H9 (cell line): ENCODE results near the gene ZNRF1. TPM values are rescaled to one million over a fixed set of nuclear protein-coding genes. Genes with fewer than 3 reads are reported as not detected.

ENCODE experiments used
- DNase-seq: peaks from one replicate; pipeline ENCODE4 v3.0.0-alpha.2; 2017
- H2AFZ ChIP-seq: one replicate; pipeline ENCODE4 v1.6.1; 2013; ENCODE audit warnings: mild to moderate bottlenecking, low read length, control low read depth, moderate library complexity
- H2AK5ac ChIP-seq: 2 replicates; pipeline ENCODE4 v1.6.1; 2013; ENCODE audit warnings: low read length, control low read depth, mixed read lengths; ENCODE audit not compliant: insufficient read length
- H2BK120ac ChIP-seq: one replicate; pipeline ENCODE4 v1.6.1; 2013; ENCODE audit warnings: low read depth, mild to moderate bottlenecking, low read length, control low read depth, inconsistent platforms; ENCODE audit not compliant: poor library complexity, severe bottlenecking
- H2BK12ac ChIP-seq: 2 replicates; pipeline ENCODE4 v1.6.1; 2013; ENCODE audit warnings: low read length, control low read depth, mixed read lengths, low read depth; ENCODE audit not compliant: insufficient read length
- H2BK15ac ChIP-seq: 2 replicates; pipeline ENCODE4 v1.6.1; 2013; ENCODE audit warnings: low read depth, low read length, control low read depth
- H2BK20ac ChIP-seq: one replicate; pipeline ENCODE4 v1.6.1; 2013; ENCODE audit warnings: low read depth, mild to moderate bottlenecking, low read length, control low read depth, inconsistent platforms; ENCODE audit not compliant: poor library complexity, severe bottlenecking
- H2BK5ac ChIP-seq: 2 replicates; pipeline ENCODE4 v1.6.1; 2013; ENCODE audit warnings: low read length, control low read depth, mixed read lengths; ENCODE audit not compliant: insufficient read length
- H3K14ac ChIP-seq: 2 replicates; pipeline ENCODE4 v1.6.1; 2013; ENCODE audit warnings: low read length, control low read depth; ENCODE audit not compliant: insufficient read depth
- H3K18ac ChIP-seq: 2 replicates; pipeline ENCODE4 v1.6.1; 2013; ENCODE audit warnings: low read depth, mild to moderate bottlenecking, mixed read lengths, low read length, control low read depth; ENCODE audit not compliant: insufficient read length
- H3K23ac ChIP-seq: 2 replicates; pipeline ENCODE4 v1.6.1; 2013; ENCODE audit warnings: low read length, control low read depth, mixed read lengths, low read depth; ENCODE audit not compliant: insufficient read length
- H3K23me2 ChIP-seq: 2 replicates; pipeline ENCODE4 v1.6.1; 2013; ENCODE audit warnings: low read depth, mild to moderate bottlenecking, mixed read lengths, low read length, control low read depth; ENCODE audit not compliant: insufficient read length, poor library complexity, severe bottlenecking
- H3K27ac ChIP-seq: 2 replicates; pipeline ENCODE4 v1.5.1; 2013; ENCODE audit warnings: low read length, control low read depth, mixed read lengths, low read depth; ENCODE audit not compliant: insufficient read length
- H3K27me3 ChIP-seq: 2 replicates; pipeline ENCODE4 v1.6.1; 2013; ENCODE audit warnings: low read length, control low read depth, inconsistent platforms; ENCODE audit not compliant: insufficient read depth
- H3K4ac ChIP-seq: 2 replicates; pipeline ENCODE4 v1.6.1; 2013; ENCODE audit warnings: low read depth, mild to moderate bottlenecking, control low read depth, inconsistent platforms, low read length, moderate library complexity
- H3K4me1 ChIP-seq: 2 replicates; pipeline ENCODE4 v1.6.1; 2013; ENCODE audit warnings: low read length, control low read depth, inconsistent platforms; ENCODE audit not compliant: insufficient read depth
- H3K4me2 ChIP-seq: 2 replicates; pipeline ENCODE4 v1.6.1; 2013; ENCODE audit warnings: low read length, control low read depth, mixed read lengths; ENCODE audit not compliant: insufficient read length, insufficient read depth
- H3K56ac ChIP-seq: 2 replicates; pipeline ENCODE4 v1.6.1; 2013; ENCODE audit warnings: low read depth, mild to moderate bottlenecking, mixed read lengths, low read length, control low read depth; ENCODE audit not compliant: insufficient read length
- H3K79me1 ChIP-seq: 2 replicates; pipeline ENCODE4 v1.6.1; 2013; ENCODE audit warnings: low read depth, mild to moderate bottlenecking, moderate library complexity, low read length, control low read depth, inconsistent platforms; ENCODE audit not compliant: insufficient read depth, poor library complexity, severe bottlenecking
- H3K79me2 ChIP-seq: 2 replicates; pipeline ENCODE4 v1.6.1; 2013; ENCODE audit warnings: low read length, control low read depth, inconsistent platforms; ENCODE audit not compliant: insufficient read depth
- H3K9ac ChIP-seq: 2 replicates; pipeline ENCODE4 v1.6.1; 2013; ENCODE audit warnings: low read length, control low read depth, mixed read lengths; ENCODE audit not compliant: insufficient read length; ENCODE audit errors: extremely low read depth
- H3K9me3 ChIP-seq: one replicate; pipeline ENCODE4 v1.6.1; 2013; ENCODE audit warnings: low read depth, low read length, inconsistent platforms; ENCODE audit not compliant: control insufficient read depth
- H3T11ph ChIP-seq: one replicate; pipeline ENCODE4 v1.6.1; 2013; ENCODE audit warnings: mild to moderate bottlenecking, low read length, control low read depth, inconsistent platforms
- H4K20me1 ChIP-seq: one replicate; pipeline ENCODE4 v1.6.1; 2013; ENCODE audit not compliant: control insufficient read depth, insufficient read length, insufficient read depth
- H4K5ac ChIP-seq: 2 replicates; pipeline ENCODE4 v1.6.1; 2013; ENCODE audit warnings: low read depth, mild to moderate bottlenecking, mixed read lengths, low read length, control low read depth; ENCODE audit not compliant: insufficient read length
- H4K8ac ChIP-seq: replicated peaks from 2 replicates; pipeline ENCODE4 v1.6.1; 2013; ENCODE audit warnings: low read length, control low read depth, mixed read lengths, low read depth; ENCODE audit not compliant: insufficient read length
- H4K91ac ChIP-seq: 2 replicates; pipeline ENCODE4 v1.6.1; 2013; ENCODE audit warnings: low read depth, mild to moderate bottlenecking, moderate library complexity, mixed read lengths, low read length, control low read depth; ENCODE audit not compliant: insufficient read length
- H3K27ac Mint-ChIP-seq, 3 experiments: 2 replicates in 2 of 3; 3 replicates in 1 of 3; pipeline ENCODE4 v1.8.0; 2020 to 2021; ENCODE audit warnings: mixed read lengths in 3 of 3, mild to moderate bottlenecking in 1 of 3, moderate library complexity in 1 of 3
- H3K27me3 Mint-ChIP-seq: 2 replicates; pipeline ENCODE4 v1.8.0; 2021; ENCODE audit warnings: low read depth, mild to moderate bottlenecking, moderate library complexity, mixed read lengths
- H3K36me3 Mint-ChIP-seq, 3 experiments: 2 replicates in 2 of 3; 3 replicates in 1 of 3; pipeline ENCODE4 v1.8.0; 2020 to 2021; ENCODE audit warnings: low read depth in 3 of 3, mixed read lengths in 3 of 3; ENCODE audit not compliant: insufficient read depth in 1 of 3
- H3K4me1 Mint-ChIP-seq, 2 experiments: 2 replicates each; pipeline ENCODE4 v1.8.0; 2020; ENCODE audit warnings: mixed read lengths in 2 of 2
- H3K4me3 Mint-ChIP-seq, 2 experiments: 2 replicates in 1 of 2; 3 replicates in 1 of 2; pipeline ENCODE4 v1.8.0; 2020 to 2021; ENCODE audit warnings: mild to moderate bottlenecking in 2 of 2, mixed read lengths in 2 of 2, moderate library complexity in 1 of 2
- H3K9me3 Mint-ChIP-seq, 2 experiments: 2 replicates in 1 of 2; 3 replicates in 1 of 2; pipeline ENCODE4 v1.8.0; 2020; ENCODE audit warnings: mild to moderate bottlenecking in 2 of 2, mixed read lengths in 2 of 2, moderate library complexity in 1 of 2
- WGBS: extraction: QIAGEN DNeasy Blood & Tissue Kit; methylation state at CpG from one replicate; pipeline ENCODE4 v1.1.7; 2013; ENCODE audit warnings: missing lambda C conversion rate, low lambda C conversion rate, mixed read lengths; ENCODE audit not compliant: insufficient read length; ENCODE audit errors: extremely low coverage; 5-methylcytosine and 5-hydroxymethylcytosine counted together
- total RNA-seq: library from RNA; stranded (reverse); gene quantifications from 2 replicates; pipeline ENCODE4 v1.2.1, GENCODE V29; 2021
- TF ChIP-seq, protein P1 (sequence below): fragments of 200-600 bp; sonication (generic); conservative IDR thresholded peaks from 3 replicates; pipeline ENCODE4 v1.8.0; 2021; ENCODE audit warnings: antibody characterized with exemption, mild to moderate bottlenecking

ZNRF1 gene
- total RNA-seq, 1 experiment from 2014 or later = 49.6 TPM

DNA sequence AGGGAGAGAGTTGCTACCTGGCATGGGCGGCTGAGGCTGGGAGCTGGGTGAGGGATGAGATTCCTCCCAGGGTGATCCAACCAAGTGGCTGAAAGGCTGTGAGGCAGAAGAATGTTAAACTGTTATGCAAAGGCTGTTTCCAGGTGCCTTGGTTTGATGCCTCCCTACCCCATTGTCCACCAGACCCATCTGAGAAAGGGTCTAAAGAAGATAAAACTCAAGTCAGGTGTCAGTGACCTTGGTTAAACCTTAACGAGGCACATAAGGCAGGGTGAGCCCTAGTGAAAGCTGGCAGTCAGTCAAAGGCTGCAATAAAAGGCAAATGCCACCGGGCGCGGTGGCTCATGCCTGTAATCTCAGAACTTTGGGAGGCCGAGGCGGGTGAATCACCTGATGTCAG, 94.0 kb downstream of the ZNRF1 start:
- Histone ChIP-seq H3K27ac (no peak overlapping the region), H2BK5ac (no peak overlapping the region), H3K4ac (no peak overlapping the region), H4K5ac (no peak overlapping the region), H3K9ac (no peak overlapping the region), H3K14ac (no peak overlapping the region; the same call in 1 of the 2 replicates), H2BK20ac (no peak overlapping the region), H3K18ac (no peak overlapping the region), H3K79me1 (no peaks in the 10 kb centered on the region), H3T11ph (no peak overlapping the region), H3K56ac (no peak overlapping the region), H3K4me2 (no peak overlapping the region), H2AK5ac (no peak overlapping the region), H2BK15ac (no peak overlapping the region), H3K23me2 (no peaks in the 10 kb centered on the region), H4K20me1 (no peaks in the 10 kb centered on the region), H3K4me1 (peaks cover 4% of the 10 kb centered on the region; the same call in 1 of the 2 replicates), H3K27me3 (no peaks in the 10 kb centered on the region), H4K8ac (no peak overlapping the region), H3K79me2 (no peaks in the 10 kb centered on the region), H3K9me3 (no peaks in the 10 kb centered on the region), H3K23ac (no peak overlapping the region), H2BK120ac (no peak overlapping the region), H2BK12ac (no peak overlapping the region), H4K91ac (no peak overlapping the region), H2AFZ (no peak overlapping the region)
- DNase-seq = no peak
- H3K27me3 Mint-ChIP-seq = no peaks in the 10 kb centered on the region
- H3K4me3 Mint-ChIP-seq = no peak overlapping the region
- peak overlapping the region; percentile 59 to 80 (median 68); a peak in 5 of 7 replicates for H3K27ac Mint-ChIP-seq
- H3K4me1 Mint-ChIP-seq = peaks cover 40 to 62% of the 10 kb centered on the region in 2 experiments
- no CpG with 5 or more reads among the region's 7 CpGs for WGBS
- H3K36me3 Mint-ChIP-seq = peaks cover 2 to 17% (median 7%) of the 10 kb centered on the region in 3 experiments; a peak in 5 of 7 replicates
- H3K9me3 Mint-ChIP-seq = no peaks in the 10 kb centered on the region
- TF ChIP-seq, protein P1, sequence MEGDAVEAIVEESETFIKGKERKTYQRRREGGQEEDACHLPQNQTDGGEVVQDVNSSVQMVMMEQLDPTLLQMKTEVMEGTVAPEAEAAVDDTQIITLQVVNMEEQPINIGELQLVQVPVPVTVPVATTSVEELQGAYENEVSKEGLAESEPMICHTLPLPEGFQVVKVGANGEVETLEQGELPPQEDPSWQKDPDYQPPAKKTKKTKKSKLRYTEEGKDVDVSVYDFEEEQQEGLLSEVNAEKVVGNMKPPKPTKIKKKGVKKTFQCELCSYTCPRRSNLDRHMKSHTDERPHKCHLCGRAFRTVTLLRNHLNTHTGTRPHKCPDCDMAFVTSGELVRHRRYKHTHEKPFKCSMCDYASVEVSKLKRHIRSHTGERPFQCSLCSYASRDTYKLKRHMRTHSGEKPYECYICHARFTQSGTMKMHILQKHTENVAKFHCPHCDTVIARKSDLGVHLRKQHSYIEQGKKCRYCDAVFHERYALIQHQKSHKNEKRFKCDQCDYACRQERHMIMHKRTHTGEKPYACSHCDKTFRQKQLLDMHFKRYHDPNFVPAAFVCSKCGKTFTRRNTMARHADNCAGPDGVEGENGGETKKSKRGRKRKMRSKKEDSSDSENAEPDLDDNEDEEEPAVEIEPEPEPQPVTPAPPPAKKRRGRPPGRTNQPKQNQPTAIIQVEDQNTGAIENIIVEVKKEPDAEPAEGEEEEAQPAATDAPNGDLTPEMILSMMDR = no peak
